GM12878 (cell line): ENCODE results near the gene AQP11. TPM values are rescaled to one million over a fixed set of nuclear protein-coding genes. Genes with fewer than 3 reads are reported as not detected.

Experiments used
- ATAC-seq: fragments of 200-7000 bp; cut with Tn5 transposase; 3 replicates; pipeline ENCODE4 v1.9.1; 2020; ENCODE audit warnings: mild to moderate bottlenecking, moderate library complexity
- BruUV-seq: library from RNA; stranded (reverse); fragments of 400-500 nt; replicated peaks from 2 replicates; lab custom pipeline; 2021; lab: Mats Ljungman, UMichigan
- CTCF ChIA-PET: fragments of 300-600 bp; sonication (Branson Sonifier 250); formaldehyde crosslinking; extraction: SDS; loops from one replicate; lab custom pipeline; 2021; ENCODE audit warnings: inconsistent platforms; lab: Yijun Ruan, JAX
- POLR2A ChIA-PET: fragments of 350-600 bp; formaldehyde crosslinking; extraction: SDS; loops from one replicate; lab custom pipeline; 2021; ENCODE audit warnings: inconsistent platforms; lab: Charles Lee
- RAD21 ChIA-PET: fragments of 300-600 bp; sonication (Branson Sonifier 250); formaldehyde crosslinking; loops from one replicate; lab custom pipeline; 2023; ENCODE audit warnings: antibody characterized with exemption; ENCODE audit not compliant: unreplicated experiment; lab: Charles Lee
- SMC1A ChIA-PET: fragments of 300-600 bp; sonication (Branson Sonifier 250); formaldehyde crosslinking; loops from one replicate; lab custom pipeline; 2023; ENCODE audit not compliant: unreplicated experiment, uncharacterized antibody; lab: Charles Lee
- DNase-seq: peaks from one replicate; pipeline ENCODE4 v3.0.0-alpha.2; 2011; ENCODE audit warnings: low read depth, low spot score
- FAIRE-seq: peaks from 3 replicates; lab custom pipeline; 2011; peaks lifted over from hg19 to GRCh38; lab: Jason Lieb, UNC
- H2AFZ ChIP-seq: 2 replicates; pipeline ENCODE4 v1.6.0; 2011; ENCODE audit warnings: low read depth, low read length, control low read depth; ENCODE audit not compliant: control insufficient read depth
- H3K27ac ChIP-seq: 2 replicates; pipeline ENCODE4 v1.5.1; 2011; ENCODE audit warnings: control low read depth; ENCODE audit not compliant: control insufficient read depth, insufficient read depth
- H3K27me3 ChIP-seq, 2 experiments: replicated peaks in 1 of 2; 2 replicates each; pipeline versions ENCODE4 v1.6.0 to v1.6.1; 2011; ENCODE audit warnings: low read length in 1 of 2; ENCODE audit not compliant: control insufficient read depth in 2 of 2, insufficient read depth in 2 of 2
- H3K36me3 ChIP-seq, 2 experiments: 2 replicates each; pipeline ENCODE4 v1.5.1; 2011; ENCODE audit warnings: low read length in 1 of 2; ENCODE audit not compliant: control insufficient read depth in 2 of 2, insufficient read depth in 2 of 2
- H3K4me1 ChIP-seq: 2 replicates; pipeline ENCODE4 v1.6.1; 2011; ENCODE audit warnings: mild to moderate bottlenecking, low read length, moderate library complexity, mixed read lengths; ENCODE audit not compliant: control insufficient read depth, insufficient read depth
- H3K4me2 ChIP-seq: 2 replicates; pipeline ENCODE4 v1.6.0; 2011; ENCODE audit warnings: control low read depth; ENCODE audit not compliant: control insufficient read depth, insufficient read depth
- H3K4me3 ChIP-seq: fragments of 200-600 bp; sonication (generic); 2 replicates; pipeline ENCODE4 v1.5.1; 2016
- H3K79me2 ChIP-seq: 2 replicates; pipeline ENCODE4 v1.6.0; 2011; ENCODE audit warnings: low read length; ENCODE audit not compliant: control insufficient read depth, insufficient read depth
- H3K9ac ChIP-seq: 2 replicates; pipeline ENCODE4 v1.8.0; 2011; ENCODE audit warnings: low read length, control low read depth, mixed read lengths; ENCODE audit not compliant: control insufficient read depth, insufficient read depth
- H3K9me3 ChIP-seq: replicated peaks from 3 replicates; pipeline ENCODE4 v1.5.1; 2011; ENCODE audit warnings: mild to moderate bottlenecking, low read length; ENCODE audit not compliant: control insufficient read depth, insufficient read depth
- H4K20me1 ChIP-seq: 2 replicates; pipeline ENCODE4 v1.6.0; 2011; ENCODE audit not compliant: control insufficient read depth, insufficient read depth
- CHD1 ChIP-seq: IDR thresholded peaks from 2 replicates; pipeline ENCODE4 v1.6.1; 2012; ENCODE audit warnings: low read depth, low read length, improper control_type of control experiment
- EGR1 ChIP-seq, 2 experiments: IDR thresholded peaks; 1 replicate in 1 of 2; 2 replicates in 1 of 2; pipeline ENCODE4 v1.6.1; 2011 to 2012; ENCODE audit warnings: low read depth in 2 of 2, low read length in 2 of 2, borderline replicate concordance in 1 of 2, mild to moderate bottlenecking in 1 of 2, moderate library complexity in 1 of 2
- GATAD2B ChIP-seq: fragments of 450-650 bp; conservative IDR thresholded peaks from 2 replicates; pipeline ENCODE4 v1.6.1; 2017; ENCODE audit warnings: low read depth, mild to moderate bottlenecking, moderate library complexity
- MTA3 ChIP-seq: IDR thresholded peaks from 2 replicates; pipeline ENCODE4 v1.6.1; 2012; ENCODE audit warnings: low read length, inconsistent platforms, borderline replicate concordance
- ZBTB40 ChIP-seq: fragments of 450-650 bp; IDR thresholded peaks from 2 replicates; pipeline ENCODE4 v1.6.1; 2016; ENCODE audit warnings: mild to moderate bottlenecking, moderate library complexity, borderline replicate concordance
- ZNF207 ChIP-seq: fragments of 450-650 bp; IDR thresholded peaks from 2 replicates; pipeline ENCODE4 v1.6.1; 2014; ENCODE audit warnings: antibody characterized with exemption, mild to moderate bottlenecking, borderline replicate concordance
- ZNF687 ChIP-seq: fragments of 450-650 bp; IDR thresholded peaks from 2 replicates; pipeline ENCODE4 v1.6.1; 2017; ENCODE audit warnings: mild to moderate bottlenecking, moderate library complexity
- WGBS: methylation state at CpG from one replicate; pipeline ENCODE4 v1.1.6; 2016; ENCODE audit warnings: low lambda C conversion rate; ENCODE audit not compliant: insufficient replicate concordance, insufficient coverage; ENCODE audit errors: missing lambda C conversion rate; 5-methylcytosine and 5-hydroxymethylcytosine counted together
- in situ Hi-C: fragments of 300-500 bp; cut with MboI; formaldehyde crosslinking; loops from 9 replicates; pipeline ENCODE4 v1.14.3; 2018; ENCODE audit warnings: mixed read lengths
- intact Hi-C: fragments of 100-400 bp; cut with micrococcal nuclease; formaldehyde crosslinking; loops from one replicate; pipeline ENCODE4 v1.14.2; 2022; ENCODE audit not compliant: unreplicated experiment
- polyA plus RNA-seq, 11 experiments: library from polyadenylated mRNA; depleted of rRNA in 4 of 11; unstranded in 6 of 11; stranded (reverse) in 5 of 11; fragments of >200 nt; fragmentation: Nextera tagmentation in 4 of 11; fragmentation: Illumina TruSeq in 1 of 11; extraction: Ambion mirVana in 4 of 11; extraction: Trizol in 1 of 11; gene quantifications; 1 replicate in 1 of 11; 2 replicates in 10 of 11; pipeline versions ENCODE4 v1.2.1 to v1.2.3, GENCODE V29; 2011 to 2016; ENCODE audit warnings: inconsistent platforms in 2 of 11, missing spikeins in 2 of 11, low read depth in 1 of 11
- total RNA-seq, 4 experiments: library from RNA; depleted of rRNA in 3 of 4; stranded (reverse); fragments of >200 nt in 3 of 4; fragmentation: Illumina TruSeq in 1 of 4; extraction: Trizol in 1 of 4; gene quantifications; 2 replicates each; pipeline versions ENCODE4 v1.2.1 to v1.2.3, GENCODE V29; 2013 to 2021

Gene AQP11
- total and polyA plus RNA-seq, 10 of the 15 experiments (the other 5 are each of a cell fraction or from before 2014, with no cell fraction given): 0.14 to 2.1 (median 0.54) TPM

GRCh38 chr11:77589181-77589520, 602 bp upstream of the AQP11 start:
- DNase-seq (no peak), ATAC-seq (peak; percentile 27), FAIRE-seq (no peak)
- SMC1A ChIA-PET: interaction anchor here (1.8 kb wide), 1 partner anchor 30 kb away, joined by 5 read pairs; no protein-coding TSS in a partner anchor
- 11% methylated on average over 19 of the region's 19 CpGs for WGBS
- Histone ChIP-seq H3K36me3 (no peaks in the 10 kb centered on the region), H4K20me1 (no peaks in the 10 kb centered on the region), H2AFZ (peak overlapping the region; percentile 96), H3K27ac (no peak overlapping the region), H3K9me3 (no peaks in the 10 kb centered on the region), H3K4me3 (peak overlapping the region; percentile 83), H3K79me2 (no peaks in the 10 kb centered on the region), H3K9ac (peak overlapping the region; percentile 48; the same call in 1 of the 2 replicates), H3K4me2 (peak overlapping the region; percentile 85), H3K27me3 (no peaks in the 10 kb centered on the region), H3K4me1 (peaks cover 6% of the 10 kb centered on the region; the same call in 1 of the 2 replicates)
- POLR2A ChIA-PET: interaction anchor here (1.1 kb wide), 1 partner anchor 25 kb away, joined by 3 read pairs; no protein-coding TSS in a partner anchor
- CTCF ChIA-PET: no interaction called here
- RAD21 ChIA-PET: interaction anchor here (0.6 kb wide), 2 partner anchors 19 to 908 kb away, joined by 3 to 5 read pairs; no protein-coding TSS in a partner anchor
- BruUV-seq: no TSS peak
- intact Hi-C loops (no loop called here), in situ Hi-C loops (no loop called here)
- TF ChIP-seq ZNF687 (0 out of 2 replicates have a peak, but pooled peaks have one; percentile 82), ZNF207 (peak; percentile 65; the same call in 1 of the 2 replicates), CHD1 (no peak), EGR1 (IDR thresholded peaks at IDR 0.05; ENCODE audit: borderline replicate concordance in 1 of 2, low read depth in 2 of 2, low read length in 2 of 2) (peak in 1 of 2 experiments; percentile 23; a peak in 1 of 3 replicates), MTA3 (no peak), GATAD2B (no peak; the same call in 1 of the 2 replicates), ZBTB40 (no peak)
